ENCODE results near the gene COMMD7. TPM values are rescaled to one million over a fixed set of nuclear protein-coding genes. Genes with fewer than 3 reads are reported as not detected.
"Not testable (repeated sequence)": the region's sequence is repeated elsewhere in the genome, so short reads cannot be mapped to it uniquely, and the experiment has no call there.

Gene COMMD7
- total RNA-seq, 1 donor: 49.3 TPM

- TF ChIP-seq CTCF (IDR thresholded peaks at IDR 0.05; ENCODE audit: insufficient read depth, low read length): no peak
- no peak overlapping the region for H3K4me3 ChIP-seq (ENCODE audit: low read depth, low read length)
- no peak for DNase-seq (ENCODE audit: low read depth)
These were observed 24.4 kb downstream of the COMMD7 start for GRCh38 chr20:32718749-32719348.

- TF ChIP-seq CTCF (IDR thresholded peaks at IDR 0.05; ENCODE audit: insufficient read depth, low read length): no peak
- DNase-seq (ENCODE audit: low read depth): no peak
- no peak overlapping the region for H3K4me3 ChIP-seq (ENCODE audit: low read depth, low read length)
These were observed 31.9 kb downstream of the COMMD7 start for GRCh38 chr20:32711346-32711745.

GRCh38 chr20:32709632-32710121 lies 33.6 kb downstream of the COMMD7 start:
- no peak overlapping the region for H3K4me3 ChIP-seq (ENCODE audit: low read depth, low read length)
- no peak for DNase-seq (ENCODE audit: low read depth)
- no peak for TF ChIP-seq CTCF (IDR thresholded peaks at IDR 0.05; ENCODE audit: insufficient read depth, low read length)

- not testable (repeated sequence) for DNase-seq (ENCODE audit: low read depth)
These were observed 34.1 kb downstream of the COMMD7 start for GRCh38 chr20:32709029-32709631.

GRCh38 chr20:32707691-32708581 lies 35.3 kb downstream of the COMMD7 start:
- H3K4me3 ChIP-seq (ENCODE audit: low read depth, low read length): no peak overlapping the region
- no peak for DNase-seq (ENCODE audit: low read depth)
- TF ChIP-seq CTCF (IDR thresholded peaks at IDR 0.05; ENCODE audit: insufficient read depth, low read length): no peak

More at GRCh38 chr20:32709029-32709631, 34.1 kb downstream of the COMMD7 start:
- not testable (repeated sequence) for H3K4me3 ChIP-seq (ENCODE audit: low read depth, low read length)

- no peak for TF ChIP-seq CTCF (IDR thresholded peaks at IDR 0.05; ENCODE audit: insufficient read depth, low read length)
- no peak for DNase-seq (ENCODE audit: low read depth)
- H3K4me3 ChIP-seq (ENCODE audit: low read depth, low read length): no peak overlapping the region
These were observed 36.8 kb downstream of the COMMD7 start for GRCh38 chr20:32706486-32706885.
